ENCODE measurements around the gene SIRPA.

SIRPA gene

GRCh38 chr20:1934721-1935573, 39.7 kb downstream of the SIRPA start:
- no peak for DNase-seq

- no peak for DNase-seq
Observed at GRCh38 chr20:1935696-1936366, 40.6 kb downstream of the SIRPA start.

- no peak for DNase-seq
Observed at GRCh38 chr20:1937316-1937976, 42.2 kb downstream of the SIRPA start.

GRCh38 chr20:1938464-1939269, 43.5 kb downstream of the SIRPA start:
- DNase-seq: no peak

GRCh38 chr20:1939270-1939595, 44.0 kb downstream of the SIRPA start:
- DNase-seq: no peak

- no peak for DNase-seq
Observed at GRCh38 chr20:1940581-1940980, 45.4 kb downstream of the SIRPA start.

GRCh38 chr20:1941226-1941625, 46.0 kb downstream of the SIRPA start:
- DNase-seq: no peak

GRCh38 chr20:1942061-1942460, 46.9 kb downstream of the SIRPA start:
- no peak for DNase-seq

GRCh38 chr20:1942486-1943274, 47.5 kb downstream of the SIRPA start:
- DNase-seq: no peak

GRCh38 chr20:1943275-1944002, 48.2 kb downstream of the SIRPA start:
- no peak for DNase-seq

- DNase-seq: no peak
Observed at GRCh38 chr20:1944345-1945091, 49.3 kb downstream of the SIRPA start.

- no peak for DNase-seq
Observed at GRCh38 chr20:1945134-1945618, 50.0 kb downstream of the SIRPA start.

GRCh38 chr20:1945660-1946059, 50.5 kb downstream of the SIRPA start:
- DNase-seq: no peak

GRCh38 chr20:1946442-1946761, 51.2 kb downstream of the SIRPA start:
- no peak for DNase-seq

- DNase-seq: no peak
Observed at GRCh38 chr20:1946762-1947534, 51.7 kb downstream of the SIRPA start.

GRCh38 chr20:1947535-1947846, 52.3 kb downstream of the SIRPA start:
- DNase-seq: no peak

GRCh38 chr20:1949347-1950100, 54.3 kb downstream of the SIRPA start:
- no peak for DNase-seq

- no peak for DNase-seq
Observed at GRCh38 chr20:1950836-1951235, 55.6 kb downstream of the SIRPA start.

GRCh38 chr20:1951436-1952115, 56.4 kb downstream of the SIRPA start:
- DNase-seq: no peak
